Neutrophil (primary cell): ENCODE data around the gene PLA2G10.
"Not testable (repeated sequence)": the region's sequence is repeated elsewhere in the genome, so short reads cannot be mapped to it uniquely, and the experiment has no call there.

ENCODE experiments used
- H3K27ac ChIP-seq: fragments of 200-600 bp; sonication (generic); 2 replicates; pipeline ENCODE4 v1.5.1; 2016; ENCODE audit warnings: mild to moderate bottlenecking, moderate library complexity
- H3K27me3 ChIP-seq: fragments of 200-600 bp; sonication (generic); 2 replicates; pipeline ENCODE4 v1.6.0; 2016; ENCODE audit warnings: mild to moderate bottlenecking
- H3K36me3 ChIP-seq: fragments of 200-600 bp; sonication (generic); 2 replicates; pipeline ENCODE4 v1.5.1; 2017
- H3K4me1 ChIP-seq, 2 experiments: fragments of 200-600 bp in 1 of 2; sonication (generic) in 1 of 2; 1 replicate in 1 of 2; 2 replicates in 1 of 2; pipeline versions ENCODE4 v1.5.1 to v1.6.1; 2013 to 2016; ENCODE audit warnings: low read depth in 1 of 2, low read length in 1 of 2, mild to moderate bottlenecking in 1 of 2, moderate library complexity in 1 of 2; ENCODE audit not compliant: control insufficient read depth in 1 of 2, insufficient read depth in 1 of 2
- H3K4me3 ChIP-seq, 2 experiments: fragments of 200-600 bp in 1 of 2; sonication (generic) in 1 of 2; 1 replicate in 1 of 2; 2 replicates in 1 of 2; pipeline ENCODE4 v1.5.1; 2013 to 2016; ENCODE audit warnings: low read depth in 1 of 2, low read length in 1 of 2, mild to moderate bottlenecking in 1 of 2, moderate library complexity in 1 of 2
- H3K9me3 ChIP-seq: fragments of 200-600 bp; sonication (generic); 2 replicates; pipeline ENCODE4 v1.5.1; 2016
- CTCF ChIP-seq: fragments of 200-600 bp; sonication (generic); IDR thresholded peaks from 2 replicates; pipeline ENCODE4 v1.5.1; 2016; ENCODE audit warnings: antibody characterized with exemption

PLA2G10 gene

GRCh38 chr16:14635395-14636165 lies 58.5 kb downstream of the PLA2G10 start:
- peaks cover 24 to 27% of the 10 kb centered on the region in 2 experiments for H3K4me1 ChIP-seq
- H3K27me3 ChIP-seq: no peaks in the 10 kb centered on the region
- H3K4me3 ChIP-seq: no peak overlapping the region
- H3K27ac ChIP-seq: no peak overlapping the region
- no peak for TF ChIP-seq CTCF
- H3K9me3 ChIP-seq: no peaks in the 10 kb centered on the region
- H3K36me3 ChIP-seq: no peaks in the 10 kb centered on the region

GRCh38 chr16:14634389-14634725 lies 59.8 kb downstream of the PLA2G10 start:
- TF ChIP-seq CTCF: no peak
- H3K36me3 ChIP-seq: no peaks in the 10 kb centered on the region
- H3K4me1 ChIP-seq: peaks cover 33 to 34% of the 10 kb centered on the region in 2 experiments
- H3K27me3 ChIP-seq: no peaks in the 10 kb centered on the region
- H3K27ac ChIP-seq: peak overlapping the region; percentile 92
- peak overlapping the region; percentile 91 to 96 for H3K4me3 ChIP-seq
- H3K9me3 ChIP-seq: no peaks in the 10 kb centered on the region

GRCh38 chr16:14632693-14633569 lies 61.2 kb downstream of the PLA2G10 start, which contains the start of gene BFAR:
TSS of gene BFAR (plus strand) at chr16:14632951. CDS start at chr16:14644347, 11,396 bp downstream.
- peak within 1 kb of the TSS; percentile 91 to 96 for H3K4me3 ChIP-seq
- no peaks in the 10 kb centered on the region for H3K27me3 ChIP-seq
- peak within 1 kb of the TSS; percentile 92 for H3K27ac ChIP-seq
- TF ChIP-seq CTCF: no peak
- no peaks in the 10 kb centered on the region for H3K9me3 ChIP-seq
- no peaks in the 10 kb centered on the region for H3K36me3 ChIP-seq
- peaks cover 42% of the 10 kb centered on the region in 2 experiments for H3K4me1 ChIP-seq

- H3K27ac ChIP-seq: peak overlapping the region; percentile 90
- not testable (repeated sequence) for H3K36me3 ChIP-seq, H3K9me3 ChIP-seq, H3K27me3 ChIP-seq
- H3K4me3 ChIP-seq: peak overlapping the region; percentile 70 to 79
- peaks cover 42% of the 10 kb centered on the region in 2 experiments for H3K4me1 ChIP-seq
Observed at GRCh38 chr16:14630620-14631330, 63.3 kb downstream of the PLA2G10 start.

- peak; percentile 48 for TF ChIP-seq CTCF
- H3K4me1 ChIP-seq: peaks cover 42% of the 10 kb centered on the region in 2 experiments
- H3K27me3 ChIP-seq: no peaks in the 10 kb centered on the region
- peak within 1 kb of the TSS; percentile 90 for H3K27ac ChIP-seq
- H3K9me3 ChIP-seq: no peaks in the 10 kb centered on the region
- peaks cover 14% of the 10 kb centered on the region for H3K36me3 ChIP-seq
- peak within 1 kb of the TSS; percentile 70 to 79 for H3K4me3 ChIP-seq
Observed at GRCh38 chr16:14629919-14630619, 64.0 kb downstream of the PLA2G10 start, which contains the start of gene PARN. TSS of gene PARN (minus strand) at chr16:14630260. CDS start at chr16:14630125, 135 bp downstream.
